NCI-H345 treated with DMSO at 0.1 percent for 48 hours (cell line): Measurements from ENCODE around the gene SERHL2.
"Not testable (repeated sequence)": the region's sequence is repeated elsewhere in the genome, so short reads cannot be mapped to it uniquely, and the experiment has no call there.

ENCODE experiments used
- DNase-seq: peaks from one replicate; lab custom pipeline; 2025; ENCODE audit not compliant: unreplicated experiment; lab: John Stamatoyannopoulos, UW

The SERHL2 gene

GRCh38 chr22:42603427-42603826, 49.7 kb downstream of the SERHL2 start:
- no peak for DNase-seq

- DNase-seq, result no peak
Measured at GRCh38 chr22:42604403-42604802, 50.6 kb downstream of the SERHL2 start.

GRCh38 chr22:42607641-42608040, 53.9 kb downstream of the SERHL2 start:
- not testable (repeated sequence) for DNase-seq

- no peak for DNase-seq
Measured at GRCh38 chr22:42608136-42608822, 54.5 kb downstream of the SERHL2 start.

- DNase-seq, result no peak
Measured at GRCh38 chr22:42608823-42609361, 55.1 kb downstream of the SERHL2 start.

GRCh38 chr22:42610186-42610585, 56.4 kb downstream of the SERHL2 start:
- DNase-seq, result no peak

GRCh38 chr22:42611051-42611450, 57.3 kb downstream of the SERHL2 start:
- DNase-seq, result no peak

GRCh38 chr22:42612336-42612735, 58.6 kb downstream of the SERHL2 start:
- no peak for DNase-seq

- DNase-seq, result no peak
Measured at GRCh38 chr22:42613872-42614301, 60.1 kb downstream of the SERHL2 start.

- DNase-seq, result peak; percentile 85
Measured at GRCh38 chr22:42614312-42615091, 60.7 kb downstream of the SERHL2 start, which contains the start of gene POLDIP3. POLDIP3 (minus strand) TSS chr22:42614883; CDS start chr22:42614857, 26 bp downstream.

- peak; percentile 85 for DNase-seq
Measured at GRCh38 chr22:42615092-42615859, 61.5 kb downstream of the SERHL2 start.

- DNase-seq, result not testable (repeated sequence)
Measured at GRCh38 chr22:42615860-42616175, 62.1 kb downstream of the SERHL2 start.

GRCh38 chr22:42617155-42617983, 63.6 kb downstream of the SERHL2 start:
- DNase-seq, result no peak

- DNase-seq, result no peak
Measured at GRCh38 chr22:42619261-42620063, 65.7 kb downstream of the SERHL2 start.

GRCh38 chr22:42620084-42620483, 66.3 kb downstream of the SERHL2 start:
- DNase-seq, result no peak

- no peak for DNase-seq
Measured at GRCh38 chr22:42621505-42622002, 67.8 kb downstream of the SERHL2 start.

GRCh38 chr22:42622061-42622710, 68.4 kb downstream of the SERHL2 start:
- DNase-seq, result no peak

- no peak for DNase-seq
Measured at GRCh38 chr22:42623301-42623751, 69.6 kb downstream of the SERHL2 start.
